CD4-positive, alpha-beta T cell (primary cell): ENCODE data around the gene PHYHD1. TPM values are rescaled to one million over a fixed set of nuclear protein-coding genes. Genes with fewer than 3 reads are reported as not detected.

Experiments used
- ATAC-seq: fragments of 200-7000 bp; cut with Tn5 transposase; one replicate; pipeline ENCODE4 v1.10.0; 2022; ENCODE audit warnings: mild to moderate bottlenecking; ENCODE audit not compliant: poor library complexity
- CTCF ChIA-PET: fragments of 350-600 bp; sonication (Branson Sonifier 250); formaldehyde crosslinking; loops from one replicate; lab custom pipeline; 2021; ENCODE audit warnings: antibody characterized with exemption, inconsistent platforms; lab: Charles Lee
- POLR2A ChIA-PET: fragments of 350-600 bp; sonication (Branson Sonifier 250); formaldehyde crosslinking; loops from one replicate; lab custom pipeline; 2021; ENCODE audit warnings: antibody characterized with exemption, inconsistent platforms; lab: Charles Lee
- DNase-seq, 14 experiments: peaks; one replicate each; pipeline ENCODE4 v3.0.0-alpha.2; 2013 to 2020; ENCODE audit warnings: mixed read lengths in 2 of 14
- H3K27ac ChIP-seq, 2 donors: one replicate each; pipeline versions ENCODE4 v1.5.1 to v1.7.0; 2013; ENCODE audit warnings: low read length in 2 of 2, low read depth in 1 of 2, mild to moderate bottlenecking in 1 of 2
- H3K27me3 ChIP-seq, 2 experiments: 1 replicate in 1 of 2; 2 replicates in 1 of 2; pipeline versions ENCODE4 v1.6.1 to v1.7.0; 2013; ENCODE audit warnings: low read length in 2 of 2, control low read depth in 1 of 2, mild to moderate bottlenecking in 1 of 2, moderate library complexity in 1 of 2; ENCODE audit not compliant: insufficient read depth in 2 of 2, control insufficient read depth in 1 of 2
- H3K36me3 ChIP-seq: one replicate; pipeline ENCODE4 v1.6.1; 2013; ENCODE audit warnings: low read length, control low read depth; ENCODE audit not compliant: insufficient read depth
- H3K4me1 ChIP-seq: one replicate; pipeline ENCODE4 v1.6.1; 2013; ENCODE audit warnings: low read length, control low read depth; ENCODE audit not compliant: insufficient read depth
- H3K4me3 ChIP-seq: one replicate; pipeline ENCODE4 v1.5.1; 2013; ENCODE audit warnings: mild to moderate bottlenecking, low read length, moderate library complexity
- H3K9me3 ChIP-seq, 2 experiments: 1 replicate in 1 of 2; 2 replicates in 1 of 2; pipeline versions ENCODE4 v1.6.1 to v1.7.0; 2013; ENCODE audit warnings: low read length in 2 of 2, mild to moderate bottlenecking in 2 of 2, control low read depth in 1 of 2, moderate library complexity in 1 of 2; ENCODE audit not compliant: control insufficient read depth in 1 of 2, insufficient read depth in 1 of 2
- H3K27ac Mint-ChIP-seq: one replicate; pipeline ENCODE4 v1.8.0; 2020; ENCODE audit warnings: mixed read lengths
- H3K27me3 Mint-ChIP-seq: one replicate; pipeline ENCODE4 v1.8.0; 2021; ENCODE audit warnings: mixed read lengths
- H3K36me3 Mint-ChIP-seq: one replicate; pipeline ENCODE4 v1.8.0; 2021; ENCODE audit warnings: low read depth, mixed read lengths
- H3K4me1 Mint-ChIP-seq: one replicate; pipeline ENCODE4 v1.8.0; 2021; ENCODE audit warnings: low read depth, mixed read lengths
- H3K4me3 Mint-ChIP-seq: one replicate; pipeline ENCODE4 v1.8.0; 2020; ENCODE audit warnings: mild to moderate bottlenecking, mixed read lengths
- H3K9me3 Mint-ChIP-seq: one replicate; pipeline ENCODE4 v1.8.0; 2020; ENCODE audit warnings: mixed read lengths
- CTCF ChIP-seq: fragments of 200-600 bp; IDR thresholded peaks from one replicate; pipeline ENCODE4 v1.8.0; 2022; ENCODE audit warnings: antibody characterized with exemption, mild to moderate bottlenecking
- intact Hi-C, 2 experiments: fragments of 100-400 bp; cut with DNase I in 1 of 2; cut with micrococcal nuclease in 1 of 2; formaldehyde crosslinking; loops; one replicate each; pipeline versions ENCODE4 v1.15.1 to v1.9.0; 2023 to 2025; cut with DNase I, micrococcal nuclease
- total RNA-seq, 174 experiments: library from RNA in 2 of 174; stranded (reverse) in 2 of 174; gene quantifications; one replicate each; pipeline ENCODE4 v1.2.3 and lab custom pipeline; 2021 to 2026

PHYHD1 gene
- total RNA-seq, 2 experiments from 2014 or later: 1.6 to 2.6 TPM

DNA sequence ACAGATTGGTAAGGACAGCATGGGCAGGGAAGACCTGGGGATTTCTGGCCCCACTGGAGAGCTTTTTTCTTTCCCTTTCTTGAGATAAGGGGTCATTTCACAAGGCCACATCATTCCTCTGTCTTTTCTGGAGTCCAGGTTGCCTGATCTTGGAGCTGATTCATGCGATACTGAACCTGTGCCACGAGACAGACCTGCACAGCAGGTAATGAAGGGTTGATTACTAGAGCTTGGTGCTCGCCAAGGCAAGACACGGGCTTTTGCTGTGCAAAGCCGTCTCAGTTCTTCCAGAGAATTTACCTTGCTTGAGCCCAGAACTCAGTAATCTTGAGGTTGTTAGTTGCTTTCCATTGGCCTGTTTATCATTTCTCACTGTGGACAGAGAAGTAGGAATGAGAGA is 65.9 kb downstream of the PHYHD1 start:
- no peaks in the 10 kb centered on the region for H3K27me3 ChIP-seq
- ChIA-PET CTCF (no interaction called here), POLR2A (no interaction called here)
- Mint-ChIP-seq H3K27ac (no peak overlapping the region), H3K9me3 (no peaks in the 10 kb centered on the region), H3K27me3 (no peaks in the 10 kb centered on the region), H3K4me1 (no peaks in the 10 kb centered on the region), H3K36me3 (peaks cover 76% of the 10 kb centered on the region), H3K4me3 (no peak overlapping the region)
- no peak for TF ChIP-seq CTCF
- no peaks in the 10 kb centered on the region for H3K9me3 ChIP-seq
- no peak for DNase-seq
- intact Hi-C loops: no loop called here
- no peak for ATAC-seq
- no peak overlapping the region for H3K27ac ChIP-seq
- H3K4me3 ChIP-seq: no peak overlapping the region
- H3K36me3 ChIP-seq: peaks cover 85% of the 10 kb centered on the region
- no peaks in the 10 kb centered on the region for H3K4me1 ChIP-seq

GRCh38 chr9:128987805-128988204 is 67.0 kb downstream of the PHYHD1 start:
- H3K27me3 Mint-ChIP-seq: no peaks in the 10 kb centered on the region
- ChIA-PET POLR2A (no interaction called here), CTCF (interaction anchor here (0.6 kb wide), 1 partner anchor 1916 kb away, joined by 3 read pairs; no protein-coding TSS in a partner anchor)
- H3K36me3 Mint-ChIP-seq: peaks cover 73% of the 10 kb centered on the region
- DNase-seq (no peak), ATAC-seq (no peak)
- no peaks in the 10 kb centered on the region for H3K4me1 ChIP-seq
- no peaks in the 10 kb centered on the region for H3K9me3 ChIP-seq
- H3K27ac ChIP-seq: no peak overlapping the region
- no peak overlapping the region for H3K27ac Mint-ChIP-seq
- H3K4me1 Mint-ChIP-seq: no peaks in the 10 kb centered on the region
- no peaks in the 10 kb centered on the region for H3K27me3 ChIP-seq
- H3K4me3 ChIP-seq: no peak overlapping the region
- peaks cover 83% of the 10 kb centered on the region for H3K36me3 ChIP-seq
- intact Hi-C loops: no loop called here
- TF ChIP-seq CTCF: no peak
- no peaks in the 10 kb centered on the region for H3K9me3 Mint-ChIP-seq
- no peak overlapping the region for H3K4me3 Mint-ChIP-seq

Other genes starting within 250 kb of the PHYHD1 start
- 100 to 1,000 TPM; 228 to 241 TPM for gene SET, start 231.8 kb upstream of the PHYHD1 start, total RNA-seq
- 1 to 10 TPM in 1 of 2 experiments, under 1 TPM in 1; 0.95 to 1.9 TPM for gene PKN3, start 218.5 kb upstream of the PHYHD1 start, total RNA-seq
- 10 to 100 TPM; 22.0 to 23.7 TPM for gene ZDHHC12, start 196.9 kb upstream of the PHYHD1 start, total RNA-seq
- gene ZER1, start 149.1 kb upstream of the PHYHD1 start, total RNA-seq: 10 to 100 TPM; 25.4 to 32.6 TPM
- 10 to 100 TPM; 25.4 to 28.7 TPM for gene TBC1D13, start 133.7 kb upstream of the PHYHD1 start, total RNA-seq
- gene ENDOG, start 102.5 kb upstream of the PHYHD1 start, total RNA-seq: 1 to 10 TPM; 3.2 to 3.7 TPM
- 10 to 100 TPM; 22.2 to 27.6 TPM for gene SPOUT1, start 91.2 kb upstream of the PHYHD1 start, total RNA-seq
- 1 to 10 TPM; 2.8 to 4.7 TPM for gene KYAT1, start 39.0 kb upstream of the PHYHD1 start, total RNA-seq
- gene LRRC8A, start 38.8 kb upstream of the PHYHD1 start, total RNA-seq: 10 to 100 TPM; 35.0 to 35.8 TPM
- 1 to 10 TPM; 7.4 to 7.8 TPM for gene DOLK, start 26.6 kb downstream of the PHYHD1 start, total RNA-seq
- gene NUP188, start 26.7 kb downstream of the PHYHD1 start, total RNA-seq: 10 to 100 TPM; 43.0 to 43.9 TPM
- 10 to 100 TPM; 65.6 to 69.1 TPM for gene SH3GLB2, start 107.3 kb downstream of the PHYHD1 start, total RNA-seq
- 10 to 100 TPM; 53.2 to 56.9 TPM for gene MIGA2, start 115.6 kb downstream of the PHYHD1 start, total RNA-seq
- gene DOLPP1, start 160.1 kb downstream of the PHYHD1 start, total RNA-seq: 1 to 10 TPM; 2.7 to 3.6 TPM
- 1 to 10 TPM; 7.1 to 9.4 TPM for gene CRAT, start 189.8 kb downstream of the PHYHD1 start, total RNA-seq
- gene PTPA, start 190.4 kb downstream of the PHYHD1 start, total RNA-seq: 10 to 100 TPM; 21.6 to 23.3 TPM